HUES6 (cell line): ENCODE data around the gene MAD1L1.

Experiments used
- H3K27ac ChIP-seq: 2 replicates; pipeline ENCODE4 v1.7.0; 2013; ENCODE audit warnings: low read depth, mild to moderate bottlenecking, low read length, inconsistent platforms
- H3K27me3 ChIP-seq: 2 replicates; pipeline ENCODE4 v1.6.1; 2013; ENCODE audit warnings: low read length; ENCODE audit not compliant: control insufficient read depth, insufficient read depth
- H3K36me3 ChIP-seq: 2 replicates; pipeline ENCODE4 v1.6.1; 2013; ENCODE audit warnings: low read length; ENCODE audit not compliant: control insufficient read depth, insufficient read depth
- H3K4me1 ChIP-seq: 2 replicates; pipeline ENCODE4 v1.6.1; 2013; ENCODE audit warnings: low read length; ENCODE audit not compliant: control insufficient read depth, insufficient read depth
- H3K4me3 ChIP-seq: 2 replicates; pipeline ENCODE4 v1.5.1; 2013; ENCODE audit warnings: low read depth, low read length
- H3K9ac ChIP-seq: one replicate; pipeline ENCODE4 v1.6.1; 2013; ENCODE audit warnings: mild to moderate bottlenecking, low read length
- H3K9me3 ChIP-seq: 2 replicates; pipeline ENCODE4 v1.6.1; 2013; ENCODE audit warnings: low read depth, low read length; ENCODE audit not compliant: control insufficient read depth, insufficient read depth

MAD1L1 gene

DNA sequence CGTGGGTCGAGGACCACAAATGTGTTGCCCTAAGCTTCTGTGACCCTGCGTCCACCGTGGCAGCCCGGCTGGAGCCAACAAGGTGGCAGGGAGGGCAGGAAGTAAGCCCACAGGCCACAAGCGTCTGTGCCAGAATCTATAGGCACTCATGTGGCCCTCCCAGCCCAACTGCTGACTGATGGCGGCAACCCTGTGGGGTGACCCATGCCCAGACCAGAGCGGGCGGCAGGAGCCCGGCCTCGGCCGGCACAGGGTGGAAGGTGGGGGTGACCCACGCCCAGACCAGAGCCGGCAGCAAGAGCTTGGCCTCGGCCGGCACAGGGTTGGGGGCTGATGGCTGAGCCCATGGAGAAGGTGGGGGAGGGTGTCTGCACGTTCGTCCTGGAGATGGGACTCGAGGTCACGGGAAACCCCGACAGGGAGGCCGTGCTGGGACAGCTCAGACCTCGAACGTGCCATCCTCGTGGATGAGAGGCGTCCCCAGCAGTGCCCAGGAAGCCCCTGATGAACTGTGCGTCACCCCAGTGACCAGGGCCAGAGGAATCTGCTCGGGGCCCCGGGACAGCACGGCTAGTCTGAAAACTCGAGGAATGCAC lies 381.7 kb downstream of the MAD1L1 start:
- Histone ChIP-seq H3K27me3 (no peaks in the 10 kb centered on the region), H3K27ac (no peak overlapping the region; the same call in 1 of the 2 replicates), H3K36me3 (no peaks in the 10 kb centered on the region), H3K9ac (no peak overlapping the region), H3K9me3 (0 out of 2 replicates have a peak, but pooled peaks cover 5% of the 10 kb centered on the region), H3K4me3 (no peak overlapping the region), H3K4me1 (peaks cover 11% of the 10 kb centered on the region; the same call in 1 of the 2 replicates)

DNA sequence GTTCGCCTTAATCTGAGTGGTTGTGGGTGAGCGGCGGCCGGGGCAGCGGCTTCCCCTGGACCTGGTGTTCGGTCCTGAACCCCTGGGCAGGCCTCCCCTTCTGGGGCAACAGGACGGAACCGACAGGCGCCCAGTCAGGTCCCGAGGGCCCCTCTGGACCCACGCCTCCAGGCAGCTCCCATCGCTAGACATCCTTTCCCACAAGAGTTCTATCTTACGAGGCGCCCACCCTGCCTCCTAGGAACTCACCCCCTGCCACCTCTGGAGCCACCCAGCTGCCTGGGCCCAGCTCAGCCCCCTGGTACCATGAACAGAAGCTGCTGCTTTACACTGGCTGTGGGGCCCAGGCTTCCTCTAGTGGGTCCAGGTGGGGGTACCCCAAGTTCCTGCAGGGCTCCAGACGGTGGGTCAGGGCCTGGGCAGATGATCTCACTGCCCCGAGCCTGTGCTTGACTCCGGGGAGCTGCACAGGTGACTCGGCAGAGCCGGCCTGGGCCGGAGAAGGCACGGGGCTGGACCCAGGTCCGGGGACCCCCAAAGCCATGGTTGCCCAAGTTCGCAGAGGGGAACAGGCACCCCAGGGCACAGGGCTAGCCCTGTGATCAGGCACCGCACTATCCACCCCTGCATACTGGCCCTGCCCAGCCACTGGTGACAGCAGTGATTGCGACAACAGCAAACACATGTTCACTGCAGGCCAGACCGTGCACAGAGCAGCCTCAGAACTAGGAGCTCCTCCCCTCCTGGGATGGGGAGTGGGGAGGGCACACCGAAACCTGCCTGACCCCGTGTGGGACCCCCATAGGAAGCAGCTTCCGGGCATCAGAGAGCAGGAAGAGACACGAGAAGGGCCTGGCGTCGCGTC lies 382.4 kb downstream of the MAD1L1 start:
- H3K4me1 ChIP-seq: peaks cover 15% of the 10 kb centered on the region; the same call in 1 of the 2 replicates
- H3K9me3 ChIP-seq: no peaks in the 10 kb centered on the region
- H3K9ac ChIP-seq: no peak overlapping the region
- no peaks in the 10 kb centered on the region for H3K36me3 ChIP-seq
- no peak overlapping the region; the same call in 1 of the 2 replicates for H3K27ac ChIP-seq
- no peaks in the 10 kb centered on the region for H3K27me3 ChIP-seq
- H3K4me3 ChIP-seq: no peak overlapping the region

- Histone ChIP-seq H3K9ac (peak overlapping the region; percentile 40), H3K36me3 (no peaks in the 10 kb centered on the region), H3K4me3 (no peak overlapping the region), H3K9me3 (no peaks in the 10 kb centered on the region), H3K27me3 (no peaks in the 10 kb centered on the region), H3K4me1 (peaks cover 19% of the 10 kb centered on the region; the same call in 1 of the 2 replicates), H3K27ac (no peak overlapping the region)
Observed at GRCh38 chr7:1849351-1850041, 383.2 kb downstream of the MAD1L1 start.

DNA sequence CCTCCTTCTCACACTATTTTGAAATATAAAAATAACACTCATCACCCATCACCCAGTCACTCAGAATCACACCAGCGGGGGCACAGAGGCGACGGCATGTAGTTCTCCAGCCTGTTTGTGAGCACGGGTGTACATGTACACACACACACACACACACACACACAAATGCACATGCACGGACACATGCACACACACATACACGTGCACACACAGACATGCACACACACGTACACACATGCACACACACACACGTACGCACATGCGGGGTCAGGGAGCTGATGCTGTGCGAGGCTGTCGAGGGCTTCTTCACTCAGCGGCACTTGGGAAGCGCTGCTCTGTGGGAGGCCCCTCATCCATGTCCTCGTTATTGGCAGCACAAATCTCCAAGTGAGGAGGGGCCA lies 383.8 kb downstream of the MAD1L1 start:
- Histone ChIP-seq H3K36me3 (no peaks in the 10 kb centered on the region), H3K9ac (no peak overlapping the region), H3K4me1 (peaks cover 19% of the 10 kb centered on the region; the same call in 1 of the 2 replicates), H3K27me3 (no peaks in the 10 kb centered on the region), H3K27ac (no peak overlapping the region), H3K4me3 (no peak overlapping the region), H3K9me3 (no peaks in the 10 kb centered on the region)

GRCh38 chr7:1848013-1848640 lies 384.6 kb downstream of the MAD1L1 start:
- Histone ChIP-seq H3K36me3 (no peaks in the 10 kb centered on the region), H3K4me1 (peaks cover 19% of the 10 kb centered on the region; the same call in 1 of the 2 replicates), H3K4me3 (no peak overlapping the region), H3K27me3 (no peaks in the 10 kb centered on the region), H3K9me3 (no peaks in the 10 kb centered on the region), H3K9ac (no peak overlapping the region), H3K27ac (no peak overlapping the region)

- H3K4me1 ChIP-seq: peaks cover 19% of the 10 kb centered on the region; the same call in 1 of the 2 replicates
- H3K9me3 ChIP-seq: no peaks in the 10 kb centered on the region
- no peak overlapping the region for H3K4me3 ChIP-seq
- H3K36me3 ChIP-seq: no peaks in the 10 kb centered on the region
- no peaks in the 10 kb centered on the region for H3K27me3 ChIP-seq
- no peak overlapping the region for H3K27ac ChIP-seq
- H3K9ac ChIP-seq: no peak overlapping the region
Observed at GRCh38 chr7:1847260-1848001, 385.3 kb downstream of the MAD1L1 start.

DNA sequence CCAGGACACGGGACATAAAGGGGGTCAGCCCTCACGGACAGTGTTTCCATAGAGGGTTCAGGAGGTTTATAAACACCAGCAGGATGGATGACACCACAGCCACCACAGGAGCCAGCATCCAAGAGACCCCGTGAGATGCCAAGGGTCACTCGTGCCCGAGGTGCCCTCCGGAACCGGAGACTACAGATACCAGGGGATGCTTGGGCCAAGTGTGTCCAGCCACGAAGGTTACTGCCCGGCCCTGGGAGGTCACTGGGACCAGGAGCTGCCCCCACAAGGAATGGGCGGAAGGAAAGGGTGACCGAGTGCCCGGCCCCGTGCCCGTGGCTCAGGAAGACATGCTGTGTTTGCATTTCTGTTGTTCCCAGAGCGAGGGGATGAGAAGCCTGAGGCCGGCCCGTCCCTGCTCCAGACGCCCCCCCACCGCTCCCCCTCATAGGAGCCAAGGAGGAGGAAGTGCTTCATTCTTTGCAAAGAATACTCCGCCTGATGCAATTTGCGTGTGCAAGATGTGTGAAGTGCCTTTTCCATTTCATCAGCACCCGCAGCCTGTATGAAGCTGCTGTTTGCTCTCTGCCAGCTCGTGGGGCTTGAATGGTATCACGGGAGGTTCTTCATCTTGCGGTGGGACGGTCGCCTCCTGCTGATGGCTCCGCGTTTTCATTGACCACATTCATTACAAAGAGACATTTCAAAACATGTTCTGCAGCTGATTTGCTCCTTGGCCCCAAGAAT lies 386.2 kb downstream of the MAD1L1 start:
- Histone ChIP-seq H3K9me3 (no peaks in the 10 kb centered on the region), H3K27me3 (no peaks in the 10 kb centered on the region), H3K36me3 (no peaks in the 10 kb centered on the region), H3K4me3 (no peak overlapping the region), H3K9ac (peak overlapping the region; percentile 5), H3K27ac (no peak overlapping the region), H3K4me1 (peaks cover 19% of the 10 kb centered on the region; the same call in 1 of the 2 replicates)

GRCh38 chr7:1845536-1846311 lies 387.0 kb downstream of the MAD1L1 start:
- peaks cover 19% of the 10 kb centered on the region; the same call in 1 of the 2 replicates for H3K4me1 ChIP-seq
- H3K9ac ChIP-seq: peak overlapping the region; percentile 29
- H3K9me3 ChIP-seq: no peaks in the 10 kb centered on the region
- H3K36me3 ChIP-seq: no peaks in the 10 kb centered on the region
- H3K27ac ChIP-seq: no peak overlapping the region
- H3K4me3 ChIP-seq: no peak overlapping the region
- H3K27me3 ChIP-seq: no peaks in the 10 kb centered on the region

DNA sequence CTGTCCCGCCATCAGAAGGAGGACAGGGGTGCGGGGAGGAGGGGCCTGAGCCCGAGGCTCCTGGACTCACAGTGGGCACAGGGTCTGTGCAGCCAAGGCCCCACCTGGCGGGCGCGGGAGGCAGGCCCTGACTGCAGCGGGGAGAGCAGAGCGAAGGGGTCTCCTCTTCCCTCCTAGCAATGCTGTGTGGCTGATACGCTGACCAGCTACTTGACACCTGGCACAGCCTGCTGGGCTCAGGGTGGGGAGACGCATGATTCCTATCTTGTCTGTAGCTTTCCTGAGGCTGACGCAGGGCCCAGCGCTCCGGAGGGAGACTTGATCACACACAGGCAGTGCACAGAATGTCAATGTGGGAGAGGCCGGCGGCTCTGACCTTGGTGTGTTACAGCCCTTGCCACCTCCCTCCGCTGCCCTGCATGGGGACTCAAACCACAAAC lies 387.8 kb downstream of the MAD1L1 start:
- Histone ChIP-seq H3K27ac (no peak overlapping the region), H3K4me1 (peaks cover 19% of the 10 kb centered on the region; the same call in 1 of the 2 replicates), H3K4me3 (no peak overlapping the region), H3K9me3 (no peaks in the 10 kb centered on the region), H3K36me3 (no peaks in the 10 kb centered on the region), H3K9ac (no peak overlapping the region), H3K27me3 (no peaks in the 10 kb centered on the region)
